ENCODE data around the gene RABAC1. TPM values are rescaled to one million over a fixed set of nuclear protein-coding genes. Genes with fewer than 3 reads are reported as not detected.
A peak's percentile ranks its signal among the peaks of the same experiment; 100 is the strongest.

The RABAC1 gene, protein sequence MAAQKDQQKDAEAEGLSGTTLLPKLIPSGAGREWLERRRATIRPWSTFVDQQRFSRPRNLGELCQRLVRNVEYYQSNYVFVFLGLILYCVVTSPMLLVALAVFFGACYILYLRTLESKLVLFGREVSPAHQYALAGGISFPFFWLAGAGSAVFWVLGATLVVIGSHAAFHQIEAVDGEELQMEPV
- total RNA-seq (2021; ENCODE audit: unreplicated experiment) (69.1 TPM), Bru-seq, nascent RNA (percentile 59 among the genes with signal in this experiment), BruChase-seq, experiment 1, labeled RNA remaining after a 2-hour chase (percentile 67 among the genes with signal in this experiment), BruChase-seq, experiment 2, labeled RNA remaining after a 6-hour chase (percentile 78 among the genes with signal in this experiment)
- polyA plus RNA-seq (2012; ENCODE audit: insufficient read length), result 192 TPM
- long read RNA-seq, transcript RABAC1-204 (1 exons, 662 nt), result minor isoform, 7 of 52 reads
- long read RNA-seq, transcript RABAC1-201 (5 exons, 821 nt), result major isoform, 39 of 52 reads
- long read RNA-seq, partial matches to known transcripts, result 1 of 52 reads
- long read RNA-seq, other reads (novel, unspliced or antisense), result 5 of 52 reads

DNA sequence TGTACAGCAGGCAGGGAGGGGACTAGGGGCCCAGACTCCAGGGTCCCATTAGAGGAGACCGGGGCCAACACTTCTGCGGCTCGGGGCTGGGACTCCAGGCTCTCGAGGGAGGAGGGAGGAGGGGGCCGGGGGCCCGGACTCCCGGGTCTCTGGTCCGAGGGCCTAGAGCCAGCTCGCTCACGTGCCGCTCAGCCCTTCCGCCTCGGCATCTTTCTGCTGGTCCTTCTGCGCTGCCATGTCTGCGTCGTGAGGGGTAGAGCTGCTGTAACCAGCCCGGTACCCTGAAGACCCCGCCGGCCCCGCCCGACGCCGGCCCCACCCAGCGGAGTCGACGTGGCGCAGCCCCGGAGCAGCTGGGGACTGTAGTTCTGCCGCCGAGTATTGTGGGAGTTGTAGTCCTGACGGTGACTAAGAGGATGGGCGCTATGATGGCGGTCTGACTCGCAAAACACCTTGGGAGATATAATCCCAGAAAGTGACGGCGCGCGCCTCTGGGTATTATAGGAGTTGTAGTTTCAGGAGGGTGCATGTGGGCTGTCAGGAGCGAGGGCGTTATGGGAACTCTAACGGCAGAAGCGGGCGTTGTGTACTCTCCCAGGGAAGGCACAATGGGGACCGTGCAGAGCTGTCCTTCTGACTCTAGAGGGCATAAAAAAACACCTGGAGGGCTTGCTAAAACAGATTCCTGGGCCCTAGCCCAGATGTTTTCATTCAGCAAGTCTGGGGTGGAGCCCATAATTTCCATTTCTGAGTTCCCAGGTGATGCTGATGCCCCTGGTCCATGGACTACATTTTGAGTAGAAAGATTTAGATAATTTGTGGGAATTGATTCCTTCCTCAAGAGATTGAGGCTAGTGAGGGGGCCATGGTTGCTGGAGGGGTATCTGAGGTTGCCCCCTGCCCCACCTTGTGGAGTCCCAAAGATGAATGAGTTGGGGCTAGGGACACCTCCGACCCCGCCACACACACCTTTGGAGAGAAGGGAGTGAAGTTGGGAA is at the start of gene RABAC1:
Gene RABAC1, minus strand, starts transcription at position 266 of the 998 bp plus-strand sequence. Its CDS starts 29 bp downstream, at position 237.
- in situ Hi-C loops (cut with HindIII; ENCODE audit: low pct_unique_long_range_greater_than_20kb, low sequenced_read_pairs), result no loop called here
- ChIA-PET CTCF (interaction anchor here (0.6 kb wide), 2 partner anchors 71 to 280 kb away, joined by 4 to 5 read pairs; no protein-coding TSS in a partner anchor), POLR2A (no interaction called here)
- Histone ChIP-seq H3K27me3 (ENCODE audit: control insufficient read depth, insufficient read depth, low read length) (no peaks in the 10 kb centered on the region), H3K4me1 (ENCODE audit: control insufficient read depth, insufficient read depth, low read length) (peaks cover 7% of the 10 kb centered on the region), H3K9me3 (ENCODE audit: control insufficient read depth, insufficient read depth, low read depth, low read length) (no peaks in the 10 kb centered on the region), H3K27ac (ENCODE audit: low read length) (peak within 1 kb of the TSS; percentile 65), H3K36me3 (ENCODE audit: control insufficient read depth, insufficient read depth, low read length) (no peaks in the 10 kb centered on the region), H3K4me3 (ENCODE audit: low read depth in 2 of 2, low read length in 2 of 2) (peak within 1 kb of the TSS; percentile 66 to 73)
- BruUV-seq (replicated peaks), result no TSS peak
- DNase-seq (ENCODE audit: low read depth, low spot score) (peak; percentile 45), ATAC-seq (peak; percentile 90)
- intact Hi-C loops (cut with micrococcal nuclease; ENCODE audit: unreplicated experiment), result loop anchor here (5.0 kb wide), 1 partner anchor 82 kb away; the partner anchor contains the start of gene CD79A
- no peak for TF ChIP-seq POLR2AphosphoS5 (IDR thresholded peaks at IDR 0.05; ENCODE audit: low read depth, low read length)
- TF ChIP-seq, protein P1, sequence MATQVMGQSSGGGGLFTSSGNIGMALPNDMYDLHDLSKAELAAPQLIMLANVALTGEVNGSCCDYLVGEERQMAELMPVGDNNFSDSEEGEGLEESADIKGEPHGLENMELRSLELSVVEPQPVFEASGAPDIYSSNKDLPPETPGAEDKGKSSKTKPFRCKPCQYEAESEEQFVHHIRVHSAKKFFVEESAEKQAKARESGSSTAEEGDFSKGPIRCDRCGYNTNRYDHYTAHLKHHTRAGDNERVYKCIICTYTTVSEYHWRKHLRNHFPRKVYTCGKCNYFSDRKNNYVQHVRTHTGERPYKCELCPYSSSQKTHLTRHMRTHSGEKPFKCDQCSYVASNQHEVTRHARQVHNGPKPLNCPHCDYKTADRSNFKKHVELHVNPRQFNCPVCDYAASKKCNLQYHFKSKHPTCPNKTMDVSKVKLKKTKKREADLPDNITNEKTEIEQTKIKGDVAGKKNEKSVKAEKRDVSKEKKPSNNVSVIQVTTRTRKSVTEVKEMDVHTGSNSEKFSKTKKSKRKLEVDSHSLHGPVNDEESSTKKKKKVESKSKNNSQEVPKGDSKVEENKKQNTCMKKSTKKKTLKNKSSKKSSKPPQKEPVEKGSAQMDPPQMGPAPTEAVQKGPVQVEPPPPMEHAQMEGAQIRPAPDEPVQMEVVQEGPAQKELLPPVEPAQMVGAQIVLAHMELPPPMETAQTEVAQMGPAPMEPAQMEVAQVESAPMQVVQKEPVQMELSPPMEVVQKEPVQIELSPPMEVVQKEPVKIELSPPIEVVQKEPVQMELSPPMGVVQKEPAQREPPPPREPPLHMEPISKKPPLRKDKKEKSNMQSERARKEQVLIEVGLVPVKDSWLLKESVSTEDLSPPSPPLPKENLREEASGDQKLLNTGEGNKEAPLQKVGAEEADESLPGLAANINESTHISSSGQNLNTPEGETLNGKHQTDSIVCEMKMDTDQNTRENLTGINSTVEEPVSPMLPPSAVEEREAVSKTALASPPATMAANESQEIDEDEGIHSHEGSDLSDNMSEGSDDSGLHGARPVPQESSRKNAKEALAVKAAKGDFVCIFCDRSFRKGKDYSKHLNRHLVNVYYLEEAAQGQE (IDR thresholded peaks at IDR 0.05; ENCODE audit: insufficient read depth in 1 of 2, low read depth in 2 of 2, low read length in 1 of 2), result no peak
- no peak for TF ChIP-seq SIN3A (IDR thresholded peaks at IDR 0.05; ENCODE audit: borderline replicate concordance, insufficient read depth, low read depth, low read length)

DNA sequence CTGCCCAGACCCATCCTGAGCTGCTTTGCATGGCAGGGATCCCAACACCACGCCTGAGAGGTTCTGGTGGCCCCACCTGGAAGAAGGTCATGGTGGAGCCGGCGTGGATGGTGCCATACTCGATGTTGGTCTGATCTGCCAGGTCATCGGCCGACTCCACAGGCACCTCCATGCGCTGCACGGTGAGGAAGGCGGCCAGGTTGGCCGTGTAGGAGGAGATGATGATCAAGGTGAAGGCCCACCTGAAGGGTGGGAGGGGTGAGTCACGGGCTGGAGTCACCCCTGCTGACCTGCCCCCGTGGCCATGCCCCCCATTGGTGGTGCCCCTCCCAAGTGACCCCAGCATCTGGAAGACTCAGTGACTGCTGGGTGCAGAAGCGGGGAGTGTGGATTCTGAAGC is 47.4 kb upstream of the RABAC1 start:
- TF ChIP-seq SIN3A (IDR thresholded peaks at IDR 0.05; ENCODE audit: borderline replicate concordance, insufficient read depth, low read depth, low read length) (no peak), POLR2AphosphoS5 (IDR thresholded peaks at IDR 0.05; ENCODE audit: low read depth, low read length) (no peak), TCF7L2 (IDR thresholded peaks at IDR 0.05; ENCODE audit: low read depth, low read length) (no peak)
- TF ChIP-seq, protein P1 (IDR thresholded peaks at IDR 0.05; ENCODE audit: insufficient read depth in 1 of 2, low read depth in 2 of 2, low read length in 1 of 2), result no peak
- TF ChIP-seq, protein P2, sequence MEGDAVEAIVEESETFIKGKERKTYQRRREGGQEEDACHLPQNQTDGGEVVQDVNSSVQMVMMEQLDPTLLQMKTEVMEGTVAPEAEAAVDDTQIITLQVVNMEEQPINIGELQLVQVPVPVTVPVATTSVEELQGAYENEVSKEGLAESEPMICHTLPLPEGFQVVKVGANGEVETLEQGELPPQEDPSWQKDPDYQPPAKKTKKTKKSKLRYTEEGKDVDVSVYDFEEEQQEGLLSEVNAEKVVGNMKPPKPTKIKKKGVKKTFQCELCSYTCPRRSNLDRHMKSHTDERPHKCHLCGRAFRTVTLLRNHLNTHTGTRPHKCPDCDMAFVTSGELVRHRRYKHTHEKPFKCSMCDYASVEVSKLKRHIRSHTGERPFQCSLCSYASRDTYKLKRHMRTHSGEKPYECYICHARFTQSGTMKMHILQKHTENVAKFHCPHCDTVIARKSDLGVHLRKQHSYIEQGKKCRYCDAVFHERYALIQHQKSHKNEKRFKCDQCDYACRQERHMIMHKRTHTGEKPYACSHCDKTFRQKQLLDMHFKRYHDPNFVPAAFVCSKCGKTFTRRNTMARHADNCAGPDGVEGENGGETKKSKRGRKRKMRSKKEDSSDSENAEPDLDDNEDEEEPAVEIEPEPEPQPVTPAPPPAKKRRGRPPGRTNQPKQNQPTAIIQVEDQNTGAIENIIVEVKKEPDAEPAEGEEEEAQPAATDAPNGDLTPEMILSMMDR (IDR thresholded peaks at IDR 0.05), result no peak
- H3K36me3 ChIP-seq (ENCODE audit: control insufficient read depth, insufficient read depth, low read length), result no peaks in the 10 kb centered on the region
- no peaks in the 10 kb centered on the region; the same call in 1 of the 2 replicates for H3K4me1 ChIP-seq (ENCODE audit: control insufficient read depth, insufficient read depth, low read length)
- in situ Hi-C loops (cut with HindIII; ENCODE audit: low pct_unique_long_range_greater_than_20kb, low sequenced_read_pairs) (no loop called here), intact Hi-C loops (cut with micrococcal nuclease; ENCODE audit: unreplicated experiment) (no loop called here)
- no peaks in the 10 kb centered on the region for H3K9me3 ChIP-seq (ENCODE audit: control insufficient read depth, insufficient read depth, low read depth, low read length)
- DNase-seq (ENCODE audit: low read depth, low spot score), result no peak
- ChIA-PET POLR2A (no interaction called here), CTCF (no interaction called here)
- H3K27ac ChIP-seq (ENCODE audit: low read length), result no peak overlapping the region
- BruUV-seq (replicated peaks), result no TSS peak
- no peak overlapping the region for H3K4me3 ChIP-seq (ENCODE audit: low read depth in 2 of 2, low read length in 2 of 2)
- no peak for ATAC-seq
- no peaks in the 10 kb centered on the region for H3K27me3 ChIP-seq (ENCODE audit: control insufficient read depth, insufficient read depth, low read length)
